RWPE1 (cell line): ENCODE data around the gene COG1.
"Not testable (repeated sequence)": the region's sequence is repeated elsewhere in the genome, so short reads cannot be mapped to it uniquely, and the experiment has no call there.

Source experiments
- CTCF ChIA-PET: fragments of 350-600 bp; sonication (Branson Sonifier 250); formaldehyde crosslinking; extraction: SDS; loops from one replicate; lab custom pipeline; 2021; lab: Yijun Ruan, JAX
- POLR2A ChIA-PET: fragments of 400-600 bp; formaldehyde crosslinking; extraction: SDS; loops from one replicate; lab custom pipeline; 2020; ENCODE audit warnings: antibody characterized with exemption; ENCODE audit not compliant: low non-redundant PET; lab: Yijun Ruan, JAX
- DNase-seq: peaks from one replicate; pipeline ENCODE4 v3.0.0; 2012; ENCODE audit warnings: low spot score
- H3K27ac ChIP-seq: fragments of 450-650 bp; 2 replicates; pipeline ENCODE4 v1.5.1; 2017
- CTCF ChIP-seq: fragments of 450-650 bp; conservative IDR thresholded peaks from 2 replicates; pipeline ENCODE4 v1.5.1; 2017; ENCODE audit warnings: low read depth, mild to moderate bottlenecking

Gene COG1

GRCh38 chr17:73192894-73193701 lies at the start of gene COG1:
Gene COG1, plus strand, starts transcription at chr17:73193055. Its CDS starts 15 bp downstream, at chr17:73193070.
- POLR2A ChIA-PET = interaction anchor here (1.3 kb wide), 1 partner anchor 53 kb away, joined by 4 read pairs; no protein-coding TSS in a partner anchor
- TF ChIP-seq CTCF = no peak
- CTCF ChIA-PET = interaction anchor here (0.9 kb wide), 1 partner anchor 636 kb away, joined by 3 read pairs; no protein-coding TSS in a partner anchor
- peak; percentile 93 for DNase-seq
- H3K27ac ChIP-seq = peak within 1 kb of the TSS; percentile 99

- H3K27ac ChIP-seq, POLR2A ChIA-PET, DNase-seq: not testable (repeated sequence)
- CTCF ChIA-PET = interaction anchor here (1.4 kb wide), 1 partner anchor 12 kb away, joined by 8 read pairs; no protein-coding TSS in a partner anchor
Observed at GRCh38 chr17:73144209-73144608, 48.6 kb upstream of the COG1 start.

- DNase-seq = no peak
- no peak overlapping the region for H3K27ac ChIP-seq
- ChIA-PET POLR2A (no interaction called here), CTCF (interaction anchor here (0.6 kb wide), 1 partner anchor 12 kb away, joined by 4 read pairs; no protein-coding TSS in a partner anchor)
- no peak for TF ChIP-seq CTCF
Observed at GRCh38 chr17:73145641-73146040, 47.2 kb upstream of the COG1 start.

GRCh38 chr17:73147791-73148190 lies 45.1 kb upstream of the COG1 start:
- CTCF ChIA-PET, DNase-seq, POLR2A ChIA-PET, H3K27ac ChIP-seq: not testable (repeated sequence)

- CTCF ChIA-PET = interaction anchor here (0.6 kb wide), 1 partner anchor 230 kb away, joined by 3 read pairs; no protein-coding TSS in a partner anchor
- no peak for DNase-seq
- H3K27ac ChIP-seq = no peak overlapping the region
- POLR2A ChIA-PET = no interaction called here
- TF ChIP-seq CTCF = no peak
Observed at GRCh38 chr17:73148540-73149334, 44.1 kb upstream of the COG1 start.

- POLR2A ChIA-PET, H3K27ac ChIP-seq, CTCF ChIA-PET, DNase-seq: not testable (repeated sequence)
Observed at GRCh38 chr17:73150622-73151300, 42.1 kb upstream of the COG1 start.

GRCh38 chr17:73151916-73152632 lies 40.8 kb upstream of the COG1 start:
- POLR2A ChIA-PET = no interaction called here
- no peak for DNase-seq
- TF ChIP-seq CTCF = no peak
- CTCF ChIA-PET = no interaction called here
- H3K27ac ChIP-seq = no peak overlapping the region
